Parathyroid adenoma (tissue), 2 donors: ENCODE results near the gene RASA1.
"Not testable (repeated sequence)": the region's sequence is repeated elsewhere in the genome, so short reads cannot be mapped to it uniquely, and the experiment has no call there.

Experiments
- H2AFZ ChIP-seq: fragments of 300-600 bp; sonication (generic); one replicate; pipeline ENCODE4 v1.7.0; 2017; ENCODE audit warnings: antibody characterized with exemption, mild to moderate bottlenecking
- H3K27ac ChIP-seq: fragments of 300-600 bp; sonication (generic); one replicate; pipeline ENCODE4 v1.7.0; 2017
- H3K27me3 ChIP-seq: fragments of 300-600 bp; sonication (generic); one replicate; pipeline ENCODE4 v1.7.0; 2017; ENCODE audit warnings: low read length; ENCODE audit not compliant: control insufficient read depth, insufficient read depth
- H3K36me3 ChIP-seq: fragments of 300-600 bp; sonication (generic); one replicate; pipeline ENCODE4 v1.7.0; 2017; ENCODE audit warnings: low read length; ENCODE audit not compliant: control insufficient read depth, insufficient read depth
- H3K4me1 ChIP-seq: fragments of 300-600 bp; sonication (generic); one replicate; pipeline ENCODE4 v1.7.0; 2017; ENCODE audit warnings: control low read depth
- H3K4me2 ChIP-seq: fragments of 300-600 bp; sonication (generic); one replicate; pipeline ENCODE4 v1.7.0; 2017; ENCODE audit warnings: low read length
- H3K4me3 ChIP-seq: fragments of 300-600 bp; sonication (generic); one replicate; pipeline ENCODE4 v1.7.0; 2017; ENCODE audit warnings: low read depth, low read length
- H3K79me2 ChIP-seq: fragments of 300-600 bp; sonication (generic); one replicate; pipeline ENCODE4 v1.7.0; 2017; ENCODE audit warnings: control low read depth
- H3K9ac ChIP-seq: fragments of 300-600 bp; sonication (generic); one replicate; pipeline ENCODE4 v1.7.0; 2017; ENCODE audit warnings: mild to moderate bottlenecking
- H3K9me3 ChIP-seq: fragments of 300-600 bp; sonication (generic); one replicate; pipeline ENCODE4 v1.7.0; 2017; ENCODE audit warnings: low read length; ENCODE audit not compliant: control insufficient read depth
- TF ChIP-seq, protein P1 (sequence below): fragments of 300-600 bp; sonication (generic); IDR thresholded peaks from one replicate; pipeline ENCODE4 v1.7.0; 2017; ENCODE audit warnings: antibody characterized with exemption, mild to moderate bottlenecking
- donor health status: primary hyperparathyroidism.

The RASA1 gene

DNA sequence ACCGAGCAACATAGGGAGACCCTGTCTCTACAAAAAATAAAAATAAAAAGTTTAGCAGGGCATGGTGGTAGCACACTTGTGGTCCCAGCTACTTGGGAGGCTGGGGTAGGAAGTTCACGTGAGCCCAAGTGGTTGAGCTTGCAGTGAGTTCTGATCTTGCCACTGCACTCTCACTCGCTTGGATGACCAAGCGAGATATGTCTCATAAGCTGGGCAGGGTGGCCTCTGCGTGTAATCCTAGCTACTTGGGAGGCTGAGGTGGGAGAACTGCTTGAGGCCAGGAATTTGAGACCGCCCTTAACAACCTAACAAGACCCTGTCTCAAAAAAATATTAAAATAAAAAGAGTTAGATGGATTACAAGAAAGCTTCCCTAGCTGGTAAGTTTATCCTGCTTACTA lies 32.5 kb downstream of the RASA1 start:
- no peak overlapping the region for H3K4me3 ChIP-seq
- no peaks in the 10 kb centered on the region for H3K4me1 ChIP-seq
- no peak overlapping the region for H2AFZ ChIP-seq
- TF ChIP-seq, protein P1, sequence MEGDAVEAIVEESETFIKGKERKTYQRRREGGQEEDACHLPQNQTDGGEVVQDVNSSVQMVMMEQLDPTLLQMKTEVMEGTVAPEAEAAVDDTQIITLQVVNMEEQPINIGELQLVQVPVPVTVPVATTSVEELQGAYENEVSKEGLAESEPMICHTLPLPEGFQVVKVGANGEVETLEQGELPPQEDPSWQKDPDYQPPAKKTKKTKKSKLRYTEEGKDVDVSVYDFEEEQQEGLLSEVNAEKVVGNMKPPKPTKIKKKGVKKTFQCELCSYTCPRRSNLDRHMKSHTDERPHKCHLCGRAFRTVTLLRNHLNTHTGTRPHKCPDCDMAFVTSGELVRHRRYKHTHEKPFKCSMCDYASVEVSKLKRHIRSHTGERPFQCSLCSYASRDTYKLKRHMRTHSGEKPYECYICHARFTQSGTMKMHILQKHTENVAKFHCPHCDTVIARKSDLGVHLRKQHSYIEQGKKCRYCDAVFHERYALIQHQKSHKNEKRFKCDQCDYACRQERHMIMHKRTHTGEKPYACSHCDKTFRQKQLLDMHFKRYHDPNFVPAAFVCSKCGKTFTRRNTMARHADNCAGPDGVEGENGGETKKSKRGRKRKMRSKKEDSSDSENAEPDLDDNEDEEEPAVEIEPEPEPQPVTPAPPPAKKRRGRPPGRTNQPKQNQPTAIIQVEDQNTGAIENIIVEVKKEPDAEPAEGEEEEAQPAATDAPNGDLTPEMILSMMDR: no peak
- no peaks in the 10 kb centered on the region for H3K36me3 ChIP-seq
- H3K9ac ChIP-seq: no peak overlapping the region
- H3K4me2 ChIP-seq: no peak overlapping the region
- no peaks in the 10 kb centered on the region for H3K9me3 ChIP-seq
- peaks cover 15% of the 10 kb centered on the region for H3K79me2 ChIP-seq
- no peak overlapping the region for H3K27ac ChIP-seq
- H3K27me3 ChIP-seq: no peaks in the 10 kb centered on the region

DNA sequence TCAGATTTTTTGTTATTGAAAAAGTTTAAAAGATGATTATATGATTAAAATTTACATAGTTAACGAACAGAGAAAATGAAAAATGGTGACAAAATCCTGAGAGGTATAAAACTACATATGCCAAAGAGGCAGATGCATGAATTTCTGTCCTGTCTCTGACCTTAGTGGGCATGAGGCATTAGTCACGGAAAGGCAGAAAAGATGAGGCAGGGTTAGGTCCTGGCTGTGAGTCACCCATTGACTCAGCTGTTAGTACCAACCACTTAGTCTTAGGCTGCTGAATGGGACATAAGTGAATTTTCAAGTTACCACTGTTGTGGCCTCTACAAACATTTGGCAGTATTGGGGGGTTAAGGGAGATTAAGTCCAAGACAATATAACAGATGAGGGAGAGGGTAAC lies 33.1 kb downstream of the RASA1 start:
- no peaks in the 10 kb centered on the region for H3K36me3 ChIP-seq
- no peak overlapping the region for H3K9ac ChIP-seq
- H3K4me1 ChIP-seq: no peaks in the 10 kb centered on the region
- TF ChIP-seq, protein P1: no peak
- H3K9me3 ChIP-seq: no peaks in the 10 kb centered on the region
- no peak overlapping the region for H3K4me2 ChIP-seq
- peaks cover 16% of the 10 kb centered on the region for H3K79me2 ChIP-seq
- H3K4me3 ChIP-seq: no peak overlapping the region
- no peak overlapping the region for H3K27ac ChIP-seq
- H3K27me3 ChIP-seq: no peaks in the 10 kb centered on the region
- H2AFZ ChIP-seq: no peak overlapping the region

DNA sequence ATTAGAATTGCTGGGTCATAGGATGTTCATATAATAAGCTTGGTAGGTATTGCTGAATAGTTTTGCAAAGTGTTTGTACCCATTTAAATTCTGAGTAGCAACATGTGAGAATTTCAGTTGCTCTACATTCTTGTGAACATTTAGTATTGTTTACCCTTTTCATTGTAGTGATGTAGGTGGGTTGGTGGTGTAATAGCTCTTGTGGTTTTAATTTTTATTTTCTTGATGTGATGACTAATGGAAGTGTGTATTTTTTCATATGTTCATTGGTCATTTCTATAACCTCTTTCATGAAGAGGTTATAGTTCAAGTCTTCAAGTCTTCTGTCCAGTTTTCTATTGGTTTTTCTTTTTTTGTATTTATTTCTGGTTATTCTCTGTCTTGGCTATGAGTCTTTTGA lies 34.4 kb downstream of the RASA1 start:
- no peak overlapping the region for H3K9ac ChIP-seq
- no peak overlapping the region for H2AFZ ChIP-seq
- H3K4me2 ChIP-seq: no peak overlapping the region
- no peaks in the 10 kb centered on the region for H3K4me1 ChIP-seq
- H3K36me3 ChIP-seq: no peaks in the 10 kb centered on the region
- H3K9me3 ChIP-seq: no peaks in the 10 kb centered on the region
- H3K27ac ChIP-seq: no peak overlapping the region
- TF ChIP-seq, protein P1: no peak
- no peak overlapping the region for H3K4me3 ChIP-seq
- H3K27me3 ChIP-seq: no peaks in the 10 kb centered on the region
- H3K79me2 ChIP-seq: peaks cover 23% of the 10 kb centered on the region

DNA sequence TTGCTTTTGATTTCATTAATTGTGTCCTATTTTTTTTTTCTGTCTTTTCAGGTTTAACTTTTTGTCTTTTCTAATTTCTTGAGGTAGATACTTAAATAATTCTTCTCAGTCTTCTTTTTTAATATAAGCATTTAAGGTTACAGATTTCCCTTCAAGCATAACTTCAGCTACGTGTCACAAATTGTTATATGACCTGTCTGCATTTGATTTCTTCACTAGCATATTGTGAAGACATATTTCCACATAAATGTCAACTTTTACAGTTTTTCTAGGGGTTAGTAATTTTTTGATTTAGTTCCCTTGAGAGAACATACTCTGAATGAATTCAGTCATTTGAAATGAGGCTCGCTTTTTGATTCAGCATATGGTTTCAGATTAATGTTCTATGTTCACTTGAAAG lies 35.6 kb downstream of the RASA1 start:
- Histone ChIP-seq H3K4me2 (no peak overlapping the region), H3K4me1 (no peaks in the 10 kb centered on the region), H3K9ac (no peak overlapping the region), H3K27ac (no peak overlapping the region), H3K36me3 (no peaks in the 10 kb centered on the region), H3K9me3 (no peaks in the 10 kb centered on the region), H3K4me3 (no peak overlapping the region), H3K27me3 (no peaks in the 10 kb centered on the region), H2AFZ (no peak overlapping the region), H3K79me2 (peaks cover 20% of the 10 kb centered on the region)
- TF ChIP-seq, protein P1: no peak

DNA sequence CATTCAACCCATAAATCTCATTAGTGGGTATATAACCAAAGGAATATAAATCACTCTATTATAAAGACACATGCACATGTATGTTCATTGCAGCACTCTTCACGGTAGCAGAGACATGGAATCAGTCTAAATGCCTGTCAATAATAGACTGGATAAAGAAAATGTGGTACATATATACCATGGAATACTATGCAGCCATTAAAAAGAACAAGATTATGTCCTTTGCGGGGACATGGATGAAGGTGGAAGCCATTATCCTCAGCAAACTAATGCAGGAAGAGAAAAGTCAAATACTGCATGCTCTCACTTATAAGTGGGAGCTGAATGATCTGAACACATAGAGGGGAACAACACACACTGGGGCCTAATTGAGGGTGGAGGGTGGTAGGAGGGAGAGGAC lies 38.4 kb downstream of the RASA1 start:
- H3K27me3 ChIP-seq, H3K9me3 ChIP-seq, H3K4me3 ChIP-seq, H3K36me3 ChIP-seq, H3K9ac ChIP-seq, H3K27ac ChIP-seq, H3K4me2 ChIP-seq, H2AFZ ChIP-seq, H3K4me1 ChIP-seq: not testable (repeated sequence)
- peaks cover 30% of the 10 kb centered on the region for H3K79me2 ChIP-seq
